Measurements from ENCODE around the gene DSCAML1.

Gene DSCAML1

DNA sequence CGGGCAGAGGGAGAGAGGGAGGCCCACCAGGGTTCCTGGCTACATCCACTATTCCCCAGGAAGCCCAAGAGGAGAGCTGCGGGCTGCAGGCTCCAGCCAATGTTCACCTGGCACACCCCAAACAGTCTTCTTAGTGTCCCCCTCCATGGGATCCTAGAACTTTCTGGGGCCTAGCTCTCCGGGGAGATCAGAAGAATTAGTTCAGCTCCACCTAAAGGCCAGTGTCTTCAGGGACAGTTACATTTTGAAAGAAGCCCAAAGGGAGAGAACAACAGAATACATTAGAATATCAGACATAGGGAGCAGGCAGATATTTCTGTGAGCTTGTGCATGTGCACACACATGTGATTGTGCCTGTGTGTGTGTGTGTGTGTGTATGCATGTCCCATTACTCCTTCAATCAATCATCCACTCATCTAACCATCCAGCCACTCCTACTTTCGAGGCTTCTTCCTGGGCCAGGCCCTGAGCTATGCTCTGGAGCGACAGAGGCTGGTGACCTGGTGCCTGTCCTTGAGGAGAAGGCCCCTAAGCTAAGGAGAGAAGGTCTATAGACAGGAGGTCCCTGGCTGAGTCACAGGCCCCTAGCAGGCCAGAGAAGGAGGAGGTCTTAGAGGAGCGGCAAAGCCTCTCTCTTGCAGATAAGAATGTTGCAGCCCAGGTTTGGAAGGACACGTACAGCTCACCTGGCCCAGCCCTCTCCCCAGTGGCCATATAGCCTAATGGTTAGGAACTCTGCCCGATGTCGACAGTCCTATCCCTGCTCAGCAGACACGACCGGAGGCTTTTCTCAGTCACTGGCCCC is 165.5 kb downstream of the DSCAML1 start:
- no peak for DNase-seq

DNA sequence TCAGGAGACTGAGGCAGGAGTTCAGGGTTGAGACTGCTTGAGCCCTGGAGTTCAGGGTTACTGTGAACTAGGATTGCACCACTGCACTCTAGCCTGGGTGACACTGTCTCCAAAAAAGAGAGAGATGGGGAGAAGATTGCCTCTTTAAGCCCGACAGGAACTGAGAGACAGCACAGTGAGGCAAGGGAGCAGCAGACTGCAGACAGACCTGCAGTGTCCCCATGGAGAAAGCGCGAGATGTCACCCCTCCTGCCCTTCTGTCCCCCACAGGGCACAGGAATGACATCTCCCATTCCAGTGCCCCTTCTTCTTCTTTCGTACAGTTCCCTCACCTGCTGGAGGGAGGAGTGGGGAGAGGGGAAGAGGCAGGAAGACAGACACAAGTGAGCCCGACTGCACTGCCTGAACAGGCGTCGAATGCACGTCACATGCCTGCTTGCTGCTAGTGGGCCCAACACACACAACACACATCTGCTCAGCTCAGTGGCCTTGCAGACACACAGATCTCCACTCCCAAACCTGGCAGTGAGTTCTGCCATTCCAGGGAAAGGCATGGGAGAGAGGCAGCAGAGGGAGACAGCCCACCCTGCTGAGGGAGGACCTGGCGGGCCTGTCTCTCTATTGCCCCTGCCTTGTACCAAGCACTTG is 167.0 kb downstream of the DSCAML1 start:
- no peak for DNase-seq

DNA sequence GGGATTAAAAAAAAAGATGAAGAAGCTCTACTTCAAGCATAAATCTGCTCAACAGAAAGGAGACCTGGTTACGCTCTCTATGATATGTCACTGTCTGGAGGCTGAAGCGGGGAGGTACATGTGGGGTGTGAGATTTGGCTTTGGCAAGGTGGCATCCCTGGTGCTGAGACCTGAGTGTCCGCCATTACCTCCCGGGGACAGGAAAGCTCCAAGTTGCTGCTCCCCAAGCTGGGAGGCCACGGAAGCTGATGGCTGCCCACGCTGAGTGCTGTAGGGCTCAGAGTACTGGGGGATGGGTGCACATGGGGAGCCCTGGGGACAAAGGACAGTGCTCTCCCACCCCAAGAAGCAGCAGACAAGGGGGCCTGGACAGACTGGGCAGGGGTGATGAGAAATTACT is 167.9 kb downstream of the DSCAML1 start:
- DNase-seq = no peak

DNA sequence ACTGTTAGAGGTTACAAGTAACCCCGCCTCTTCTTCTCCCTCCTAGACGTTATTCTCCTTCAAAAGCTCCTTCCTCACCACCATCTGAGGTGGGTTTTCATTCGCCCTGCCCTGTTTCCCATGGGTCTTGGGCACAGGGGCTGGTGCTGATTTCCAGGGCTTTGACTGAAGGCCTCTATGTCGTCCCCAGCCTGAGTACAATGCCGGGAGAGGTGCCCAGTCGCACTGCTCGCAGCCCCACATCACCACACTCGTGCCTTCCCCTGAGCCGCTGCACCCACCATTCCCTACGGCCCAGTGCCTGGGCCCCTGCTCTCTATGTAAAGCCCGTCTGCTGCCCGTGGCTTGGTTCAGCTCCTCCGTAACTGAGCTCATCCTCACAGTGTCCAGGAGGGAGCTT is 169.8 kb downstream of the DSCAML1 start:
- DNase-seq = no peak

DNA sequence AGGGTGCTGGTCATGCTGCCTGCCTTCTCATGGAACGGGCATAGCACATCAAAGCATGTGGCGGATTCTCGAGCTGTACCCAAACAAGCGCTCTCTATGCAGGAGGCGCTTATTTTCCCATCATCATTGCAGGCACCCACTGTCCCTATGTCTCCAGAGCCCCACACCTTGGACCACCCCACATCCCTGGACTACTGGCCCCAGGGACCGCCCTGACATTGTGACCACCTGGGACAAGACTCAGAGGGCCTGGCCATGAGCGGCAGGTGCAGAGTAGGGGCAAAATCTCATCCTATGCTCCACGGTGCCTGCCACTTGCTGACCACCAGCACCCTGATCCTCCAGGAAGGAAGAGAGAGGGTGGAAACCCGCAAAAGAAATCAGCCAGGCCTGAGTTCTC is 170.4 kb downstream of the DSCAML1 start:
- DNase-seq = no peak

DNA sequence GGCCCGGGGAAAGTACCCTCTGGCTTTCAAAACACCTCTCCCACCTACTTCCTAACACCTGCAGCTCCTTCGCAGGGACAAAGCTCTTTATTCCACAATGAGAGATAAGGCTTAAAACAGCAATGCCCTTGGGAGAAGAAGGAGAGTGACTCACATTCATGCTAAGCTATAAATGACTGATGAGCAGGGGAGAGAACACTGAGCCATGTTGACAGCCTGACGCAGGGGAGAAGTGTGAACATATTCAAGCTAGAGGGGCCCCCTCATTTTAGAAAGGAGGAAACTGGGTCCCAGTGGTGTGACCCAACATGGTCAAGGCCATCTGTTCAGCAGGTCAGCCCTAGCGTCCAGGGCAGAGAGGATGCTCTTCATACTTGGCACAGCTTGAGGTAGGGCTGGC is 171.8 kb downstream of the DSCAML1 start:
- DNase-seq = no peak

DNA sequence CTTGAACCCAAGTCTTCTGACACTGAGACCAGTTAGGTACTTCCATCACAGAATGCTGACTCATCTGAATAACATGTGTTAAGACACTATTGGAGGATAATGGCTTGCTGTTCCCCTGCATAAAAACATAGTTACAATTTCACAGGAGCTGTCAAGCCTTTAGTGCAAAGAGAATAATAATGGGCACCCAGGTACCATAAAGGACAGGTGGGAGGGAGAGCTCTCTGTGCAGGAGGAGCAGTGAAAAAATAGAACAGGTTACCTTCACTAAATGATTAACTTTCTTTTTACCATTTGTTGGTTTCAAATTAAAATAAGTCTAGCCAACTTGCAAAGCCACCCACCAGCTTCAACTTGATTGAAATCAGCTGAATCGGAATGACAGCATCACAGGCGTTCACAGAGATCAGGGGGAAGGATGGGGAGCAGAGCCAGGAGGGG is 173.2 kb downstream of the DSCAML1 start:
- no peak for DNase-seq

DNA sequence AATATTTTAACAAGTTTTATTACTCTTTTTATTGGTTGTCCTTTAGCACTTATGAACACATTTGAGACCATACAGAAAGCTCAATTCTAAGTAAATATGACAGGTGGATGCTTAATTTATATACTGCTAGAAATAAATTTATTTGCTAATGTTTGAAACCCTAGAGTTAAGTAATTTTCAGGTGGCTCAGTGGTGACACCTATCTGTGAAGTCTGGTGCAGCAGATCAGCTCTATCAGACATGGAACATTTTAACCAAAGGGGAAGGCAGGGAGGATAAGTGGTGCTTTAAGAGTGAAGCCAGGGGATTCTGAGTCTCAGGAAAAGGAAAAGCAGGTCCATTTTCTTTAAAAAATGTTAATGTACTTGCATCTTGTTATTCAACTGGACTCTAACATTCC is 175.8 kb downstream of the DSCAML1 start:
- peak; percentile 38 for DNase-seq

DNA sequence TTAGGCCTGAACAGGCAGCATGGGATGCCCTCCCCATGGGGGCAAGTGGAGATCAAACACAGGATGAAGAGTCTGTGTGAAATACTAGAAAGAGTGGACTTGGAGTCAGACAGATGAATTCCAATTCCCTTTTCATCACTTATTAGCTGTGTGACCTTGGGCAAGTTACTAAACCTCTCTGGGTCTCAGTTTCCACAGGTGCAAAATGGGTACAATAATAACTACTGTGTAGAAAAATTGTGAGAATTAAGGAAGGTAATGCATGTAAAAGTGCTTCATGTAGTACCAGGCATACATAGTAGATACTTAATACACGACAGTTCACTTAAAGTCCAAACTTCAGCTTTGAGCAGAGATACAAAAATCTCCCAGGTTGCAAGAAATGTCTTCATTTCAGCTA is 176.4 kb downstream of the DSCAML1 start:
- no peak for DNase-seq

DNA sequence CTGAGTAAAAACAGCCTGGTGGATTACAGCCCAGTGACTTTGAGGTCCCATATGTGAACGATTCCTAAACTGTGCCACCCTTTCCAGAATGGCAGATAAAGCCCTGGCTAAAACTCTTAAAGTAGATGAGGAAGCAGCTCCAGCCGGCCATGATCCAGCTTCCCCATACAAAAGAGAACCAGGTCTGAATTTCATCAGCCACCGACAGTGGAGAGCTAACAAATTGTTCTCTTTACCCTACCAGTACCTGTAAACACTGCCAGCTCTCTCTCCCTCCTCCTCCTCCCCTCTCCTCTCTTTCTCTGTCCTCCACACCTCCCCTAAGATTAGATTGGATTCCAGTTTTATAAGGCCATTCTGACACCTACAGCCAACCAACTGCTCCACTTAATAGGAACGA is 176.9 kb downstream of the DSCAML1 start:
- DNase-seq = no peak

DNA sequence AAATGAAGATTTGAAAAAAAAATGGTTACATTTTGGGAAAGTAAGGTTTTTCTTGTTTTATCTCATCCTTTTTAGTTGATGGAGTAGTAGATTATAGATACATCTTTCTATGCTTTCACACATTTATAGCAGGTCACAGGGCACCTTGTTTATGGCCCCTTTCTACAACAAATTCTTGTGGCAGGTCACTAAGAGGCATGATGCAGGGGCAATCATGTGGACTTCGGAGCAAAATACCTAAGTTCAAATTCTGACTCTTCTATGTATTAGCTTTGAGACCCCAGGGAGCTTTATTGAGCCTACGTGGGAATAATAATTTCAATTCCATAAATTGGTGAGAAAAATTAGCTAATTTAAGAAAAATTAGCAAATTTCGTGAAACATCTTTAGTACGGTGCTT is 177.4 kb downstream of the DSCAML1 start:
- DNase-seq = no peak

DNA sequence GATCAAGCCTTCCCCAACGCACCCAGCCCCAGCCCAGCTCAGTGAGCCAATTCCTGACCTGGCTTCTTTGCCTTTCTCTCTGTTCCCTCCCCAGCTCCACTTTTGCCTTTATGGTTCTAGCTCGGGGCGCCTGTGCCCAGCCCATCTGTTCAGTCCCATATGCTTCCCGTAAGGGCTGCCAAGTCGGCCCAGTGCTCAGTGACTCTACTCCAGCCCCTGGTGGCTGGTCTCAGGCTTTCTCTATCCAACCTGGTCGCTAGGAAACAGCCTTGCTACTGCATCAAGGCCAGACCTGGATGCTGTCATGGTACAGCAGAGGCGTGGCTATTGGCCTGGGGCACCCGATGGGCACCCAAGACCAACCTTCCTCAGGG is 178.0 kb downstream of the DSCAML1 start:
- DNase-seq = no peak

DNA sequence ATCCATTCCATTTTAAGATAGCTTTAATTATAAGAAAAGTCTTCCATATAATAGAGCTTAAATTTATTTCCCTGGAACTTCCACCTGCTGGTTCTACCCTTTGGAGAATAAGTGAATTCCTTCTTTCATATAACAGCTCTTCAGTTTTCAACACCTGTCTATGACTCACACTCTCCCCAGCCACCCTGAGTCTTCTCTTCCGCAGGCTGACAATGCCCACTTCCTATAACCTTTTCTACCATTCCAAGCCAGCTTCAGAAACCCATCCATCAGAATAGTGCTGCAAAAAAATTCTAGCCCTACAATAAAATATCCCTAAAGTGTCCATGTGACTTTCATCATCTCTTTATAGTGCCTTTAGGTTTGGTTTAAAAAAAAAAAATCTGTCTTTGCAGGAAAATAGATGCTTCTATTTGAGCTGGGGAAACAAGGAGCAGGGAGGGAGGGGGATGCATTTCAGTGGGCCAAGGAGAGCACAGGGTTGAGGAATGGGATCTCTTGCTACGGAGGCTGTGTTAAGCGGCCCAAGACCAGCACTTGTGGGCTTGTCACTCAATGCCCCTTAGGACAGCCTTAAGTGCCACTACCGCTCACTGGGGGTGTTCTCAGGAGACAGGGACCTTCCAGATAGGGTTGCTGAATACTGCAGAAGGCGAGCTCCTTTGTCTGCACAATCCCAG is 178.6 kb downstream of the DSCAML1 start:
- no peak for DNase-seq

DNA sequence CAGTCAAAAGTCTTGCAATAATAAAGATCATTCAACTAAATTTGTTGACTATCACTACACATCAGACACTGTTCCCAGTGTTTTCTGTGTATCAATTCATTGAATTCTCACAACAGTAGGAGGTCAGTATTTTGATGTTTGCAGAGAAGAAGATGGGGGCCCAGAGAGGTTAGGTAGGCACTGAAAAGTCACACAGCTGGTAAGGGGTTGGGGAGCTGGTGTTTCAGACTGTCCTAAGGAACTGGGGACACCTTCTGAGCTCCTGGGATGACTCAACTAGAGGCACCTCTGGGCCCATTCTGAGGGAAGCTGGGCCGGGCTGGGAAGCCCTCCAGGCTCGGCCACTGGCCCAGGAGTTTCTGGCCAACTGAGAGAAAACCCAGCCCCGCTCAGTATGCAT is 180.0 kb downstream of the DSCAML1 start:
- no peak for DNase-seq

DNA sequence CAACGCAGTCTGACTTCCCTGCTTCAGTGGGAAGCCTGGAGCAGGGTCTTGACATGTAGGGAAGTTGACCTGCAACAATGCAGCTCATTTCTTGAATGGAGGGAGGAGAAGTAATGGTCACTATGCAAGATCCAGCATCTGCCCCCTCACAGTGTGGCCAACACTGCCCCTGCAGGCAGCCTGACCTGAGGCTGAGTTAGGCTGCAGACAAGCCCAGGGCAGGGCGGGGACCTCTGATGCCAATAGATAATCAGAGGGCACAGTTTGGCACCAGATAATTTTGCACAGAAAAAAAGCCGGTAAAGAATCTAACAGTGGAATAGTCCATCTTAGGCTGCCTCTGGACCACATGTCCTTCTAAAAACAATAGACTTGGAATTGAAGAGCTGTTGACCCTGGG is 182.3 kb downstream of the DSCAML1 start:
- no peak for DNase-seq

DNA sequence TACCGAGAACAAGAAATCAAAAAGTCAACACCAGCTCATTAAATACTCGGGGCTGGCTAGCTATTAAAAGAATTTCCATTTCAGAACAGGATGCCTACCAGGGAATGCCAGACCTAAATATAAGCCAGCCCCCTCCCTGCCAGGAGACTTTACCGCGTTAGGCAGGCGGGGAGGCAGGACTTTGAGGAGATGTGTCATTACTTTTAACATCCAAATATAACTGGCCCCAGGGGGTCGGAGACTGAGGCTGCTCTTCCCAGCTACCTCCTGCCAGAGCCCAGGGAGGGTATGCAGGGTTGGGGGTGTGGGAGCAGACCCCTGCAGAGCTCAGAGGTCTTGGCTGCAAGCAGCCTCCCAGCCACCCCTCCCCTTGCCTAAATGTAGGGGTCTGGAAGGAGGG is 183.5 kb downstream of the DSCAML1 start:
- DNase-seq = no peak

DNA sequence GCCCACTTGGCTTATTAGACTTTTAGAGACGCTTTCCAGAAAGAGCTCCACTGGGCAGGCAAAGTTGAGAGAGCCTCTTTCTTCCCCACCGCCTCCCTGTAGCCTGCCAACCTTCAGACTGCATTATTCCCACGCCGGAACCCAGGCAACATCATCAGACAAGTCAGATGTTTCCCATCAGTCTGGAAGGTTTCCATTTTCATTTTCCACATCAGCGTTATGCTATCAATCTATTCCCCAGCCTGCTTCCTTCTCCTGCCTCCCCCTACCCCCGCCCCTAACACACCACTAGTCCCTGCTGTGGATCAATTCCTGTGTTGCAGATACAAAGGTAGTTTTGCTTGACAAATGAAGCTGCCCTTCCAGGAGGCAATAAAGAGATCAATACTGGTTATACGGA is 184.8 kb downstream of the DSCAML1 start:
- no peak for DNase-seq

DNA sequence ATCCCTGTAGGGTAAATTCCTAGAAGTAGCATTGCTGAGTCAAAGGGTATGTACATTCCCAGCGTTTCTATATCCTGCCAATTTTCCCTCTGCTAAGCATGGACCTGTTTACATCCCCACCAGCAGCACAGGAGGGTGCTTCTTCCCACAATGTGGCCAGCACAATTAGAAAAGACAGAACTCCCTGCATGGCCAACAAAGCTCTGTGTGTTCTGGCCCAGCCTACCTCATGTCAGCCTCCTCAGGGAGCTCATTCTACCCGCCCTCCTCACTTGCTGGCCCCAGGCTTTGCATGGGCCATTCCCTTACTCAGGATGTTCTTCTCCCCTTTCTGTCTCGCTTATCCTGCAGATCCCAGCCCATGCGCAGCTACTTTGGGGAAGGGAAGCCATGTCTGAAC is 186.1 kb downstream of the DSCAML1 start:
- no peak for DNase-seq

DNA sequence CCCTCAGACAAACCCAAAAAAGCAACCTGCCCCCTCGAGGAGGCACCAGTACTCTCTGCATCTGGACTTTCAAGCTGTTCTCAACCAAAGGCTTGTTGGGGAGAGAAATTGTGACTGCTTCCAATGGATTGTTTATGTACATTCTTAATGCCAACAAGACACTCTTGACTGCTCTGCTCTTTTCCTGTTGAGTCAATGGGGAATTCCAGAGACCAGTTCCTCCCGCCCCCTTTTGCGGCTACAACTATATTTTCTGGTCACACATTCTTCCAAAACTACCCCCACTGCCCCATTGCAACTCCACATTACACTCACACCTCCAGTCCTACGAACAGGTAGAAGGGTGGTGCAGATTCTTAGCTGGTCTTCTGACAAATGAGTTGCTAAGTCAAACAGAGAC is 187.0 kb downstream of the DSCAML1 start:
- no peak for DNase-seq

DNA sequence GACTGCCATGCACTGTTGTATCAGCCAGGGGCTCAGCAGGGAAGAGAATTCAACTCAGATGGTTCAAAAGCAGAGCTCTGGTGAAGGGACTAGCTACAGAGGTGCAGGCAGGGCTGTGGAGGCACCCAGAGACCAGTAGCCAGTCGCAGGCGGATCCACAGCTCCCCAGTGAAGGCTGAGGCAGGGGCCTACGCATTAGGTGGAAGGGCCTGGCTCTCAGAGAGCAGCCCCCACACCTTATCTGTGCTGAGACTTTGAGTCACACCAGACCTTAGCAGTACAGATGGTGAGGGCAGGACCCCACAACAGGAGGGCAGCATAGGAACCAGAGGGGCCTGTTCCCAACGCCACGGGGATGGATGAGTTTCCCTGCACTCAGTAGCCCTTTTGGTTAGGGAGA is 189.6 kb downstream of the DSCAML1 start:
- DNase-seq = no peak

DNA sequence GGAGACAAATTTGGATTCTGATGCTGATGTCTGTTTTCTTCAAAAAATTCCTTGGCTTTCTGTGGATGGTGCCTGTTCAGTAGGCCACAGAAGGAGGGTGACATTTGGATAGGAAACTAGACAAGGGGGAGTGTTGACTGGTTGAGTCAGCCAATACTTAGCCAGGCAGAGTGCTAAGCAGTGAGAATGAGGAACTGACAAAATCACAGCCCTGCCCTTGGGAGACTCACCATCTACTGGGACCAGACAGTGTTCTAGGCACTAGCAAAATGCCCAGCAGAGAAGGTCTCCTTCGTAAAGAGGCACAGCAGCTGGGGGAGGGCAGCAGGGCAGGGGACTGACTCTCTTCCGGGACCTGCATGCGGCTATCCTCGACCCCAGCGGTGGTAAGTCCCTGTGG is 190.2 kb downstream of the DSCAML1 start:
- peak; percentile 17 for DNase-seq

DNA sequence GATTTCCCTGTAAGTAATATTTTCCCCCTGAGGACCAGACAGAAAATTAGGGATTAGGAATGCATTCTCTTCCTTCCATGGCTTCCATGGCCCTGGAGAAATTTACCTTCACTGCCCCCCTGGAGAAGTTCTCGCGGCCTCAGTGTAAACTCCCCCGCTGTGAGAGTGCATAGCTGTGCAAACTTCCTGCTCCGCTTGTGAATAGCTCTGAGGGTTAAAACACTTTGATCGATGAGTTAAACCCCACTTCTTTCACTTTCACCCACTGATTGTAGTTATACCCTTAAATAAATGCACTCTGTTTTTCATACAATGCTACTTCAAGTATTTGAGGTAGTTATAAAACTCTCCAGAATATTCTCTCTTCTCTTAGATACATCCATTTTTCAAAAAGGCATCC is 190.8 kb downstream of the DSCAML1 start:
- no peak for DNase-seq

DNA sequence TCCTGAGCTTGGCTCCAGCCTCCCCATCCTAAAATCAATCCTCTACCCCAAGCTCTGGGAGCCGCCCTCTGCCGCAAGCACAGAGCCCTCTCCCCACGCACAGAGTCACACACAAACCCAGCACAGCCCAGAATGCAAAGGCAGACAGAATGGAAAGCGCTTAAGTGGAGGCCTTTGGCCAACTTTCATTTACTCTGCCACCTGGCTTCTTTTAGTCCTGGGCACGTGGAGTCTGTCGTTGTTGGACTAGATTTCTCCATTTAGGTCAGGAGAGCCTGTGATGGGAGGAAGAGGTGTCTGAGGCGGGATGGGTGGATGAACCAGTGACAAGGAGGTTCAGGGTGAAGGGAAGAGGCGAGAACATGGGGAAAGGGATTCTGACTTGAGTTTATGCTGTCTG is 191.7 kb downstream of the DSCAML1 start:
- no peak for DNase-seq

DNA sequence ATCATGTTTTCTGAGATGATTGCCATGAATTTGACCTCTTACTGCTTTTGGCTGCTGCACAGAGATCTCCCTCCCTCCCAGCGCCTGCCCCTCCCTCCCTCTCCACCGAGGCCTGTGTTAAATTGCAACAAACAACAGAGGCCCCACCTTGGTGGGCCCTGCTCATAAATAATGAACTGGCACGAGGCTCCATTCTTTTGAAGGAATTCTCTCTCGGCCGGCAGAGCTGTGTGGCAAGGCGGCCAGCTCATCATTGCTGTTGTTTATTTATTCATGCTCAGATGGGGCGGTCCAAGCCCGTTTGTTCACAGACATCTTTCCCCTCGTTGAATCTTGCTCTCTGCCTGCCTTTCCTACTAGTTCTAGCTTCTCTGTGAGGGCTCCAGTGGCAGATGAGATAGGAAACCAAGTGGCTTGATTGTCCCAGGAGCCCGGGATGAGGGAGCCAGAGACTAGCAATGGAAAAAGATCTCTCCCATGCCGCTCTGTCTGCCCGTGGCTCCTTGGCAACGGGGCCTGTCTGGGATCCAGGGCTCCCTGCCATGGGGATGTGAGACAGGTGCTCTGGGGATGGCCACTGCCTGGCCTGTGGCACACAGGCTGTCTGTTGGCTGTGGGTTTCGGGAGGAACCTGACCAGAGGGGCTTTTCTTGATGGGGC is 192.6 kb downstream of the DSCAML1 start:
- no peak for DNase-seq
